Heart right ventricle (tissue), 16 donors: Measurements from ENCODE around the gene POM121. TPM values are rescaled to one million over a fixed set of nuclear protein-coding genes. Genes with fewer than 3 reads are reported as not detected.
"Not testable (repeated sequence)": the region's sequence is repeated elsewhere in the genome, so short reads cannot be mapped to it uniquely, and the experiment has no call there.

Source experiments
- ATAC-seq, 8 donors: fragments of 200-7000 bp; cut with Tn5 transposase; one replicate each; pipeline ENCODE4 v1.9.1; 2020; ENCODE audit warnings: mild to moderate bottlenecking in 8 of 8, moderate library complexity in 8 of 8, moderate number of reproducible peaks in 1 of 8
- DNase-seq, 2 donors: peaks; one replicate each; pipeline ENCODE4 v3.0.0-alpha.2; 2020
- H3K27ac ChIP-seq, 10 donors: fragments of 200-600 bp; sonication (generic) in 2 of 10; one replicate each; pipeline versions ENCODE4 v1.5.0 to v1.8.0; 2020 to 2022; ENCODE audit warnings: mild to moderate bottlenecking in 3 of 10
- H3K27me3 ChIP-seq, 7 donors: fragments of 200-600 bp; one replicate each; pipeline ENCODE4 v1.8.0; 2021 to 2022; ENCODE audit warnings: mild to moderate bottlenecking in 2 of 7
- H3K36me3 ChIP-seq, 9 donors: fragments of 200-600 bp; sonication (generic) in 1 of 9; one replicate each; pipeline versions ENCODE4 v1.5.0 to v1.8.0; 2020 to 2022; ENCODE audit warnings: mild to moderate bottlenecking in 2 of 9
- H3K4me1 ChIP-seq, 9 donors: fragments of 200-600 bp; sonication (generic) in 1 of 9; one replicate each; pipeline versions ENCODE4 v1.5.0 to v1.8.0; 2020 to 2022; ENCODE audit warnings: mild to moderate bottlenecking in 4 of 9
- H3K4me3 ChIP-seq, 10 donors: fragments of 200-600 bp; sonication (generic) in 2 of 10; one replicate each; pipeline versions ENCODE4 v1.5.0 to v1.8.0; 2020 to 2022; ENCODE audit warnings: mild to moderate bottlenecking in 7 of 10, moderate library complexity in 2 of 10
- H3K9me3 ChIP-seq, 11 donors: fragments of 200-600 bp in 10 of 11; sonication (generic) in 2 of 11; one replicate each; pipeline versions ENCODE4 v1.5.0 to v1.8.0; 2013 to 2022; ENCODE audit warnings: mild to moderate bottlenecking in 2 of 11, control low read depth in 1 of 11, moderate library complexity in 1 of 11
- WGBS, 2 donors: extraction: QIAGEN DNeasy Blood & Tissue Kit; methylation state at CpG; one replicate each; pipeline ENCODE4 v1.1.7; 2013; ENCODE audit warnings: inconsistent platforms in 1 of 2; 5-methylcytosine and 5-hydroxymethylcytosine counted together
- intact Hi-C, 10 donors: fragments of 100-400 bp; cut with DNase I; formaldehyde crosslinking; loops; one replicate each; pipeline versions ENCODE4 v1.11.1 to v1.14.2; 2022
- polyA plus RNA-seq, 2 donors: library from polyadenylated mRNA; stranded (reverse); fragments of 200-250 nt; gene quantifications; one replicate each; pipeline ENCODE4 v1.2.3, GENCODE V29; 2013
- total RNA-seq, 10 donors: library from RNA; stranded (reverse); fragmentation: NEBNext Ultra II Directional in 3 of 10; extraction: Animal tissue kit (Norgen Biotek cat#: 25700) in 3 of 10; gene quantifications; one replicate each; pipeline versions ENCODE4 v1.2.1 to v1.2.4, GENCODE V29; 2021 to 2023
- donor health status: Arrhythmogenic right ventricular cardiomyopathy.
- donor health status: ischemic (EF 13 %, LVEDD 7.1; RV severe dilation, severe dysfunction).
- donor health status: healthy with polysubstance abuse.
- donor health status: DM: no; HTN: yes; CAD: no.
- donor health status: DM: no; HTN: no; CAD: no.
- donor health status: ischemic (EF 25% LVEDD 6.9; RV normal size, moderate dysfunction).
- donor health status: ischemic (EF 25% LVEDD 5.7; RV mildly dilated, moderate dysfunction).
- donor health status: healthy.
- donor health status: DM: yes; HTN: yes; CAD: no.
- donor health status: Ischemic cardiomyopathy.
- donor health status: ischemic (EF 35%, LVEDD 5.7; RV mildly dilated, moderate dysfunction).
- donor health status: nonischemic (EF 11% LVEDD 7.7; RV severe dilation, severe dysfunction).
- donor health status: DM: yes; HTN: yes; CAD: no.
- donor health status: PGD.
- donor health status: ischemic (EF 29% LVEDD 5.4; RV normal size, mild dysfunction).
- donor health status: nonischemic (EF 23%, LVEDD 6.1; RV moderate dilation, normal function).

POM121 gene
- total and polyA plus RNA-seq, 12 donors = 8.1 to 23.5 (median 17.8) TPM

DNA sequence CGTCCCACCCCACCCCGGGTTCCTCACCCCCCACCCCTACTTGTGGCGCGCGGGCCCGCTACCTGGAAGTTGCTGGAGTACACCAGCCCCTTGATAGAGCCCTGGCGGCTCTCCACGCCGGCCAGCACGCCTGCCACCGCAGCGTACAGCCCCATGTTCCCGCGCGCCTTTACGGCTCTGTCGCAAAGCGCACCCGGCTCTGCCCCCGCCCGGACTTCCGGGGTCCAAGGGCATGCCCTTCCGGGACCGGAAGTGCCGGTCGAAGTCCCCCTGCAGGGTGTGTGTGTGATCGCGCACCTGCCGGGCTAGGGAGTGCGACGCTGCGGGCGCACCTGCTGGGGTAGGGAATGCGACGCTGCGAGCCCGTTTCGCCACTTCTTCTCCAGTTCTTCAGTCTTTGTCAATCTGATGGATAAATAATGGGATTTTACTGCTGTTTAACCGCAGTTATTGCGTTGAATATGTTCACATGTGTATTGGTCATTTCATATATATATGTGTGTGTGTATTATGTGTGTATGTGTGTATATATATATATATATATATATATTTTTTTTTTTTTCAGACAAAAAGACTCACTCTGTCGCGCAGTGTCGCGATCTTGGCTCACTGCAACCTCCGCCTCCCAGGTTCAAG lies 29.8 kb downstream of the POM121 start:
- peak overlapping the region in 9 of 10 donors; percentile 28 to 51 (median 49) for H3K4me3 ChIP-seq
- DNase-seq, H3K27me3 ChIP-seq, H3K4me1 ChIP-seq, H3K36me3 ChIP-seq, H3K9me3 ChIP-seq, intact Hi-C loops, H3K27ac ChIP-seq: not testable (repeated sequence)
- 0 to 20% methylated on average over 9 to 17 of the region's 45 CpGs for whole genome bisulfite sequencing, 2 donors
- ATAC-seq = peak; percentile 94 to 98 (median 96)

GRCh38 chr7:72960029-72960428 lies 35.1 kb downstream of the POM121 start:
- H3K27ac ChIP-seq, H3K36me3 ChIP-seq, H3K9me3 ChIP-seq, intact Hi-C loops, DNase-seq, H3K27me3 ChIP-seq, H3K4me3 ChIP-seq, H3K4me1 ChIP-seq: not testable (repeated sequence)
- WGBS, 2 donors = 73 to 74% methylated on average over 4 of the region's 18 CpGs
- peak in 4 of 8 donors; percentile 1 to 19 (median 10) for ATAC-seq

DNA sequence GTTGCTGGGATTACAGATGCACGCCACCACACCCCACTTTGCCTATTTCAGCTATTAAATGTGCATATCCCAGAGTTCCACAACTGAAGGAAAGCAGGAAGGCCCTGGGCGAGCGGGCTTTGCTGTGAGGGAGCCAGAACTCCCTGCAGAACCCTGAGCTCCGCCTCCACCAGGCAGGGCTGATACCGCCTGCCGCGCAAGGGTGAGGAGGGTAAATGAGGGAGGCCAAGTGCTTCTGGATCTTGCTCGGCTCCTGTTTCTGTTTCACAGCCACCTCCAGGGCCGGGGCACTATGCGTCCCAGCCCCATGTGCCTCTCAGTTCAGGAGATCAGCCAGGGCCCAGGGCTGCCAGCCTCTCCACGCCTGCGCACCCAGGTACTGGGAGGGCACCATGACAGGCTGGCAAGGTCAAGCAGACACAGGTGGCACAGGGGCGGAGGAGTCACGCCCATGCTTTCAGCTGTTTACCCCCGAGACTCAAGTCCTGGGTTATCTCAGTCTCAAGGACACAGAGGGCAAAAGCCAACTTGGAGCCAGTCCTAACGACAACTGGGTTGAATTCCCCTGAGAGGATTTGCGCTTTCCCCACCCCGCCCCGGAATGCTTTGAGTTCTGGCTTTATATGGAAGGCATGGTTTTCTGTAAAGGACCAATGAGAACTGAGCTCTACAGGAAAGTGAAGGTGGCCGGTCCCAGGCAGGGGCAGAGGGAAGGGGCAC lies 35.9 kb downstream of the POM121 start:
- H3K27me3 ChIP-seq, intact Hi-C loops, DNase-seq, H3K4me1 ChIP-seq, H3K4me3 ChIP-seq, H3K27ac ChIP-seq, H3K36me3 ChIP-seq, H3K9me3 ChIP-seq: not testable (repeated sequence)
- ATAC-seq = peak; percentile 54 to 83 (median 64)
- no CpG with 5 or more reads among the region's 20 CpGs for WGBS, 2 donors

GRCh38 chr7:72961346-72961650 lies 36.4 kb downstream of the POM121 start:
- H3K4me1 ChIP-seq, H3K27me3 ChIP-seq, H3K36me3 ChIP-seq, H3K4me3 ChIP-seq, intact Hi-C loops, H3K27ac ChIP-seq, H3K9me3 ChIP-seq, ATAC-seq, DNase-seq: not testable (repeated sequence)
- no CpG with 5 or more reads among the region's 9 CpGs for WGBS, 2 donors

DNA sequence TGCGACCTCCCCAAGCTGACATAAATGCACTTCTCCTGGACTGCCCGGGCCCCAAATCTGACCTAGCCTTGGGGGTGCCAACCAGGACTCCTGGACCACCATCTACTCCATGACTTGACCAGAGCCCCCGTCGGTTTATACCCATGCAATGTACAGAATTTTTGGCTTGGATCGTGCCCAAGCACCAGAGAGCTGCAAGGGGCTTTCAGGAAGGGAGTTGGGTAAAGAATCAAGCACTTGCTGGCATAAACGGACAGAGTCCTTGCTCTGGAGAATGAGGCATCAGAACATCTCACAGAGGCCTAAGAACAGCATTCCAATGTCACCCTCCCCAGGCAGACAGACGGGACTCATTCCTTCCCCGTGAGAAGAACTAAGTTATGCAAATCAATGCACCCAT lies 38.2 kb downstream of the POM121 start:
- H3K27ac ChIP-seq, intact Hi-C loops, H3K4me1 ChIP-seq, H3K36me3 ChIP-seq, H3K27me3 ChIP-seq, H3K4me3 ChIP-seq, ATAC-seq, H3K9me3 ChIP-seq, DNase-seq: not testable (repeated sequence)
- WGBS, 2 donors = 77% methylated on average over 4 of the region's 8 CpGs

GRCh38 chr7:72965186-72965975 lies 40.5 kb downstream of the POM121 start:
- DNase-seq, H3K27ac ChIP-seq, H3K4me1 ChIP-seq, H3K36me3 ChIP-seq, H3K4me3 ChIP-seq, H3K9me3 ChIP-seq, intact Hi-C loops, H3K27me3 ChIP-seq: not testable (repeated sequence)
- WGBS, 2 donors = no CpG with 5 or more reads among the region's 31 CpGs
- peak in 4 of 8 donors; percentile 19 to 34 (median 28) for ATAC-seq

GRCh38 chr7:72966892-72967291 lies 42.0 kb downstream of the POM121 start:
- intact Hi-C loops, DNase-seq, H3K27me3 ChIP-seq, H3K4me1 ChIP-seq, H3K4me3 ChIP-seq, H3K27ac ChIP-seq, H3K36me3 ChIP-seq, H3K9me3 ChIP-seq: not testable (repeated sequence)
- WGBS, 2 donors = 67 to 77% methylated on average over 2 of the region's 3 CpGs
- ATAC-seq = peak in 1 of 8 donors; percentile 19

DNA sequence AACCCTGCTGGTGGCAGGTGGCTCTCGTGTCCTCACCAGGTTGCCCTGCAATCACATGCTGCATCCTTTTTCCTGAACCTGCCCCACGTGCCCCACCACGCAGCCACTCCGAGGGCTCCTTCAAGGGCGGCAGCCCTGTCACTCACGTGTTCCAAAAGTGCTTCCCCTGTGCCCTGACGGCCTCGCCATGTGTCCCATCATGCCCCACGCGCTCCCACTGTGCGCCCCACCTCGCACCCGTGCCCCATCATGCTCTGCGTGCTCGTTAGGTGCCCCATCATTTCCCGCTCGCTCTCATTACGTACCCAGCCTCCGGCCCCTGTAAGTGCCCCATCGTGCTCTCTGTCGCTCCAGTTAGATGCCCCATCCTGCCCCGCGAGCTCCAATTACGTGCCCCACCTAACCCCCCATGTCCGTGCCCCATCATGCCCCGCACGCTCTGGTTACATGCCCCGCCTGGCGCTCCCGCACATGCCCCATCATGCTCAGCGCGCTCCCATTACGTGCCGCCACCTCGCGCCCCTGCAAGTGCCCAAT lies 44.2 kb downstream of the POM121 start, which contains the start of gene TRIM74:
Gene TRIM74 (minus strand): TSS at position 487 of the 537 bp plus-strand sequence. CDS start 3,309 bp downstream, outside the sequence.
- H3K4me1 ChIP-seq, intact Hi-C loops, H3K36me3 ChIP-seq, H3K4me3 ChIP-seq, H3K9me3 ChIP-seq, H3K27ac ChIP-seq, H3K27me3 ChIP-seq, DNase-seq: not testable (repeated sequence)
- peak in 4 of 8 donors; percentile 10 to 38 (median 14) for ATAC-seq
- WGBS, 2 donors = 52 to 60% methylated on average over 9 to 10 of the region's 36 CpGs

DNA sequence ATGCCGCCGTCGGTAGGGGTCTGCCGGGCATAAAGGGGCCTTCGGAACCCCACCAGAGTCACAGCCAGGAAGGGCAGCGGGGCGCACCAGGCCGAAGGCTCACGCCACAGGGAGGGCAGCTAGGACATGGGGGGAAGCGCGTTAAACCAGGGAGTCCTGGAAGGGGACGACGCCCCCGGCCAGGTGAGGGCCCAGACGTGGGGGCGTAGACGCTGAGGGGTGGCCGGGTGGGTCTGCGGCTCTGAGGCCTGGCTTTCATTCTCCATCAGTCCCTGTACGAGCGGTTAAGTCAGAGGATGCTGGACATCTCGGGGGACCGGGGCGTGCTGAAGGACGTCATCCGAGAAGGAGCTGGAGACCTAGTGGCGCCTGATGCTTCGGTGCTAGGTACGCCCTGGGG lies 44.8 kb downstream of the POM121 start:
- H3K9me3 ChIP-seq, H3K4me1 ChIP-seq, DNase-seq, H3K4me3 ChIP-seq, H3K27me3 ChIP-seq, H3K27ac ChIP-seq, intact Hi-C loops, H3K36me3 ChIP-seq: not testable (repeated sequence)
- ATAC-seq = peak in 2 of 8 donors; percentile 4 to 19
- 43 to 49% methylated on average over 5 to 11 of the region's 29 CpGs for WGBS, 2 donors

DNA sequence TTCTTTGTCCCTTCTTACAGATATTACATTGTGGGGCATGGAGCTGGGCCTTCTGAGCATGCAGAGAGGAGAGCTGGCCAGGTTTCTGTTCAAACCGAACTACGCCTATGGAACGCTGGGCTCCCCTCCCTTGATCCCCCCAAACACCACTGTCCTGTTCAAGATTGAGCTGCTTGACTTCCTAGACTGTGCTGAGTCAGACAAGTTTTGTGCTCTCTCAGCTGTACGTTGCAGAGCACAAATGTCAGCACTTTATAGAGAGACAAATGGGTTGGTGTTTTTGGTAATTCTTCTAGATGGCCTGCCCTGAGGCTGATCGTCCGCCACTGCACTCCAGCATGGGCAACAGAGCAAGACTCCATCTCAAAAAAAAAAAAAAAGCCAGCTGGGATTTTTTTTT lies 46.6 kb downstream of the POM121 start:
- intact Hi-C loops, H3K4me3 ChIP-seq, H3K27ac ChIP-seq, DNase-seq, H3K4me1 ChIP-seq, H3K9me3 ChIP-seq, H3K36me3 ChIP-seq, H3K27me3 ChIP-seq: not testable (repeated sequence)
- peak in 1 of 8 donors; percentile 35 for ATAC-seq
- no CpG with 5 or more reads among the region's 6 CpGs for WGBS, 2 donors

GRCh38 chr7:72974781-72975180 lies 49.9 kb downstream of the POM121 start:
- H3K27me3 ChIP-seq, H3K27ac ChIP-seq, H3K9me3 ChIP-seq, H3K4me3 ChIP-seq, DNase-seq, H3K4me1 ChIP-seq, intact Hi-C loops, H3K36me3 ChIP-seq: not testable (repeated sequence)
- ATAC-seq = peak in 2 of 8 donors; percentile 5 to 9
- 96 to 100% methylated on average over 3 of the region's 7 CpGs for WGBS, 2 donors
